Measurements from ENCODE around the gene FAM163B. TPM values are rescaled to one million over a fixed set of nuclear protein-coding genes. Genes with fewer than 3 reads are reported as not detected.

FAM163B gene
- total and polyA plus RNA-seq, 9 of the 15 experiments (the other 6 are each of a cell fraction or from before 2014, with no cell fraction given): not detected

GRCh38 chr9:133542002-133542401 lies 67.2 kb downstream of the FAM163B start:
- Histone ChIP-seq H3K9me1 (ENCODE audit: control insufficient read depth, insufficient read depth, low read length) (peaks cover 4% of the 10 kb centered on the region), H3K9me3 (replicated peaks; ENCODE audit: control insufficient read depth, insufficient read depth, low read depth, low read length) (no peaks in the 10 kb centered on the region), H3K36me3 (ENCODE audit: control insufficient read depth, insufficient read depth, low read length) (no peaks in the 10 kb centered on the region), H4K20me1 (replicated peaks; ENCODE audit: control insufficient read depth, insufficient read depth, low read length) (peaks cover 30% of the 10 kb centered on the region), H3K4me3 (no peak overlapping the region), H3K9ac (ENCODE audit: insufficient read depth in 1 of 2, low read depth in 2 of 2, low read length in 2 of 2) (no peak overlapping the region; a peak in 1 of 4 replicates), H3K79me2 (ENCODE audit: control insufficient read depth, insufficient read depth, low read length) (no peaks in the 10 kb centered on the region), H2AFZ (ENCODE audit: low read depth, low read length) (no peak overlapping the region), H3K4me1 (replicated peaks in 1 of 2; ENCODE audit: control insufficient read depth in 2 of 2, insufficient read depth in 2 of 2, low read length in 2 of 2) (peaks cover 0 to 38% of the 10 kb centered on the region in 2 experiments; a peak in 3 of 5 replicates), H3K4me2 (ENCODE audit: insufficient read depth, low read length) (no peak overlapping the region), H3K27me3 (ENCODE audit: control insufficient read depth in 2 of 2, insufficient read depth in 2 of 2, low read length in 2 of 2) (peaks cover 39 to 88% of the 10 kb centered on the region in 2 experiments), H3K27ac (ENCODE audit: extremely low read depth, low read depth, low read length) (no peak overlapping the region)
- 1% methylated on average over 8 of the region's 13 CpGs for WGBS (ENCODE audit: insufficient coverage, low coverage, missing lambda C conversion rate)
- no peak for DNase-seq (ENCODE audit: extremely low read depth in 1 of 4, low spot score in 3 of 4)
- CTCF ChIA-PET (ENCODE audit: low intra/inter-chr PET ratio): no interaction called here
- no peak for ATAC-seq
- BruUV-seq (replicated peaks): no TSS peak
- in situ Hi-C loops (cut with MboI): no loop called here
- POLR2A ChIA-PET: no interaction called here
- FAIRE-seq: no peak
- TF ChIP-seq ZNF512 (tag; IDR thresholded peaks at IDR 0.05) (no peak), NFIX (CRISPR knock-in tag; IDR thresholded peaks at IDR 0.05; ENCODE audit: low read depth) (no peak), ZNF57 (CRISPR knock-in tag; IDR thresholded peaks at IDR 0.05) (no peak), ZNF239 (CRISPR knock-in tag; IDR thresholded peaks at IDR 0.05) (no peak), JUND (IDR thresholded peaks at IDR 0.05; ENCODE audit: borderline replicate concordance, low read depth, low read length) (no peak), JUND (tag; IDR thresholded peaks at IDR 0.05; ENCODE audit: borderline replicate concordance, low read depth, low read length) (no peak)
- intact Hi-C loops (cut with micrococcal nuclease): no loop called here

Data from K562 (cell line).